BE2C (cell line): ENCODE data around the gene PBX2.

Experiments used
- DNase-seq: peaks from one replicate; pipeline ENCODE4 v3.0.0-alpha.2; 2020
- H3K27me3 ChIP-seq: fragments of 250-450 bp; sonication (Bioruptor Pico); 2 replicates; pipeline ENCODE4 v1.5.1; 2020; ENCODE audit warnings: mild to moderate bottlenecking
- H3K36me3 ChIP-seq: fragments of 250-450 bp; sonication (Bioruptor Pico); 2 replicates; pipeline ENCODE4 v1.5.1; 2020; ENCODE audit warnings: mild to moderate bottlenecking
- H3K4me1 ChIP-seq: fragments of 250-450 bp; sonication (Bioruptor Pico); 2 replicates; pipeline ENCODE4 v1.5.1; 2020
- H3K4me3 ChIP-seq: 2 replicates; pipeline ENCODE4 v1.5.1; 2011; ENCODE audit warnings: low read depth, low read length
- H3K9me3 ChIP-seq: fragments of 250-450 bp; sonication (Bioruptor Pico); 2 replicates; pipeline ENCODE4 v1.5.1; 2020
- TF ChIP-seq, protein P1 (sequence below): IDR thresholded peaks from 2 replicates; pipeline ENCODE4 v1.5.1; 2012; ENCODE audit warnings: mild to moderate bottlenecking, low read depth, low read length

Gene PBX2

DNA sequence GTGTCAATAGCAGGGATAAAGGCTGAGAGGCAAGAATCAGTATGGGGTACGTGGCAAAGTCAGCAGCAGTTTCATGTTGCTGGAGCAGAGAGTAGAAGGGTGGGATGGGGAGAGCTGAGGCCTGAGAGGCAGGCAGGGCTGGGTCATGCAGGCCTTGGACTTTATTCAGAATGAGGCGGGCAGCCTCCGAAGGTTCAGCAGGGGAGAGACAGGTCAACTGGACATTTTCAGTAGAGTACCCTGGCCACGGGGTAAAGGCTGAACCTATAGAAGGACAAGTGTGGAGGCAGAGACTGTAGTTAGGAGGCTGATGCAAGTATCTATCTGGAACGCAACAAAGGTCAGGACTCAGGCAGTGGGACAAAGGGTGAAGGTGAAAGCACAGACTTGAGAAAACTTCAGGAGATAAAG is 20.2 kb upstream of the PBX2 start:
- no peak overlapping the region for H3K4me3 ChIP-seq
- DNase-seq = no peak
- no peaks in the 10 kb centered on the region for H3K27me3 ChIP-seq
- H3K36me3 ChIP-seq = no peaks in the 10 kb centered on the region
- H3K9me3 ChIP-seq = no peaks in the 10 kb centered on the region
- H3K4me1 ChIP-seq = no peaks in the 10 kb centered on the region
- TF ChIP-seq, protein P1, sequence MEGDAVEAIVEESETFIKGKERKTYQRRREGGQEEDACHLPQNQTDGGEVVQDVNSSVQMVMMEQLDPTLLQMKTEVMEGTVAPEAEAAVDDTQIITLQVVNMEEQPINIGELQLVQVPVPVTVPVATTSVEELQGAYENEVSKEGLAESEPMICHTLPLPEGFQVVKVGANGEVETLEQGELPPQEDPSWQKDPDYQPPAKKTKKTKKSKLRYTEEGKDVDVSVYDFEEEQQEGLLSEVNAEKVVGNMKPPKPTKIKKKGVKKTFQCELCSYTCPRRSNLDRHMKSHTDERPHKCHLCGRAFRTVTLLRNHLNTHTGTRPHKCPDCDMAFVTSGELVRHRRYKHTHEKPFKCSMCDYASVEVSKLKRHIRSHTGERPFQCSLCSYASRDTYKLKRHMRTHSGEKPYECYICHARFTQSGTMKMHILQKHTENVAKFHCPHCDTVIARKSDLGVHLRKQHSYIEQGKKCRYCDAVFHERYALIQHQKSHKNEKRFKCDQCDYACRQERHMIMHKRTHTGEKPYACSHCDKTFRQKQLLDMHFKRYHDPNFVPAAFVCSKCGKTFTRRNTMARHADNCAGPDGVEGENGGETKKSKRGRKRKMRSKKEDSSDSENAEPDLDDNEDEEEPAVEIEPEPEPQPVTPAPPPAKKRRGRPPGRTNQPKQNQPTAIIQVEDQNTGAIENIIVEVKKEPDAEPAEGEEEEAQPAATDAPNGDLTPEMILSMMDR = no peak

DNA sequence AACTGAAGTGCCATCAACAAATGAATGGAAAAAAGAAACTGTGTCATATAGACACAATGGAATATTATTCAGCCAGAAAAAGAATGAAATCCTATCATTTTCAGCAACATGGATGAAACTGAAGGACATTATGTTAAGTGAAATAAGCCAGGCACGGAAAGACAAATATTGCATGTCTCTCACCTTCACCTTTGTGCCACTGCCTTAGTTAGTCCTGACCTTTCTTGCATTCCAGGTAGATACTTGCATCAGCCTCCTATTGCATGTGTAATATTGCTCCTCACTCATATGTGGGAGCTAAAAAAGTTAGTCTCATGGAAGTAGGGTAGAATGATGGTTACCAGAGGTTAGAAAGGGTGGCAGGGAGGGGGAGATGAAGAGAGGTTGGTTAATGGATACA is 19.0 kb upstream of the PBX2 start:
- Histone ChIP-seq H3K27me3 (peaks cover 5% of the 10 kb centered on the region; the same call in 1 of the 2 replicates), H3K4me3 (no peak overlapping the region), H3K4me1 (no peaks in the 10 kb centered on the region), H3K36me3 (no peaks in the 10 kb centered on the region), H3K9me3 (no peaks in the 10 kb centered on the region)
- TF ChIP-seq, protein P1 = no peak
- DNase-seq = no peak

GRCh38 chr6:32204268-32204715 is 14.3 kb upstream of the PBX2 start:
- H3K36me3 ChIP-seq = no peaks in the 10 kb centered on the region
- TF ChIP-seq, protein P1 = no peak

DNA sequence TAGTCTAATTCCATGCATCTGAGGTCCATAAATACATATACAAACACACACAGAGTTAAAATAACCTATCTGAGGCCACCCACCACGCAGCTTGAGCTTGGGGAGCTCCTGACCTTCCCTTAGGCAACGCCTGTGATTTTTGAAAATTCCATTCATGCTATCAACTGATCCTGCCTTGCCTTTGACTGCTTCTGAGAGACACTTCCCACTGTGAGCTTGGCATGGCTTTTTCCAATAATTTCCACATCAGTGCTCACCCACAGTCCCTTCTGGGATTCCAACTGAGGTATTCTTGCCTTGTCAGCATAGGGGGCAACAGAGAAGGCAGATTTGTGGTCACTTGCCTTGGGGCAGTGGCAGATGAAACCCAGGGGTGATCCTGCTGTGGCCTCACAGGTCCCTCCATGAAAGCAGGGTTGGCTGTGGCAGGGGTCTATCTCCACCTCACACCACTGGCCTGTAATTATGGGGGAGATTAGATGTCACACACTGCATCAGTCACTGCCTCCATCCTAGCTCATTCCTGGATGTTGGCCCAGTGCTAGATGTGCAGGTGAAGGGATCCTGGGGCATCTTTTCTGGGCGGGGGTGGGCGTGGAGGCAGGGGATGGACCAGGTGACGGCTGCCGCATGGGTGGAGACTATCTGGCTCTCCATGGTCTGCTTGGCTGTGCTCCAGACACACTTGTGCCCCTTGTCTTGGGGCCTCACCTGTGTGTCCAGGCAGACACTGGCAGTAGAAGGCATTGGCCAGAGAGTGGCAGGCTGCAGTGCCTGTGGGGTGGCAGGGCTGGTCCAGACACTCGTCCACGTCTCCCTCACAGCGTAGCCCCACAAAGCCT is 13.6 kb upstream of the PBX2 start:
- H3K27me3 ChIP-seq = peaks cover 5% of the 10 kb centered on the region; the same call in 1 of the 2 replicates
- DNase-seq = no peak
- TF ChIP-seq, protein P1 = no peak

More at GRCh38 chr6:32204268-32204715, 14.3 kb upstream of the PBX2 start:
- DNase-seq = no peak
- H3K27me3 ChIP-seq = peaks cover 5% of the 10 kb centered on the region; the same call in 1 of the 2 replicates
- H3K4me3 ChIP-seq = no peak overlapping the region
- H3K9me3 ChIP-seq = no peaks in the 10 kb centered on the region
- no peaks in the 10 kb centered on the region for H3K4me1 ChIP-seq

GRCh38 chr6:32202186-32202585 is 12.2 kb upstream of the PBX2 start:
- Histone ChIP-seq H3K4me1 (no peaks in the 10 kb centered on the region), H3K4me3 (no peak overlapping the region), H3K36me3 (no peaks in the 10 kb centered on the region), H3K27me3 (peaks cover 5% of the 10 kb centered on the region; the same call in 1 of the 2 replicates), H3K9me3 (no peaks in the 10 kb centered on the region)
- no peak for DNase-seq
- TF ChIP-seq, protein P1 = no peak

More for the DNA sequence above, 13.6 kb upstream of the PBX2 start:
- H3K4me3 ChIP-seq = no peak overlapping the region
- no peaks in the 10 kb centered on the region for H3K9me3 ChIP-seq
- H3K36me3 ChIP-seq = no peaks in the 10 kb centered on the region
- no peaks in the 10 kb centered on the region for H3K4me1 ChIP-seq
